GM18861 (cell line): ENCODE data around the gene PGBD5.
"Not testable (repeated sequence)": the region's sequence is repeated elsewhere in the genome, so short reads cannot be mapped to it uniquely, and the experiment has no call there.

Source experiments
- ATAC-seq: cut with Tn5 transposase; IDR thresholded peaks from one replicate; pipeline ENCODE4 v1.9.1; 2021; ENCODE audit not compliant: unreplicated experiment

The PGBD5 gene, protein sequence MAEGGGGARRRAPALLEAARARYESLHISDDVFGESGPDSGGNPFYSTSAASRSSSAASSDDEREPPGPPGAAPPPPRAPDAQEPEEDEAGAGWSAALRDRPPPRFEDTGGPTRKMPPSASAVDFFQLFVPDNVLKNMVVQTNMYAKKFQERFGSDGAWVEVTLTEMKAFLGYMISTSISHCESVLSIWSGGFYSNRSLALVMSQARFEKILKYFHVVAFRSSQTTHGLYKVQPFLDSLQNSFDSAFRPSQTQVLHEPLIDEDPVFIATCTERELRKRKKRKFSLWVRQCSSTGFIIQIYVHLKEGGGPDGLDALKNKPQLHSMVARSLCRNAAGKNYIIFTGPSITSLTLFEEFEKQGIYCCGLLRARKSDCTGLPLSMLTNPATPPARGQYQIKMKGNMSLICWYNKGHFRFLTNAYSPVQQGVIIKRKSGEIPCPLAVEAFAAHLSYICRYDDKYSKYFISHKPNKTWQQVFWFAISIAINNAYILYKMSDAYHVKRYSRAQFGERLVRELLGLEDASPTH

DNA sequence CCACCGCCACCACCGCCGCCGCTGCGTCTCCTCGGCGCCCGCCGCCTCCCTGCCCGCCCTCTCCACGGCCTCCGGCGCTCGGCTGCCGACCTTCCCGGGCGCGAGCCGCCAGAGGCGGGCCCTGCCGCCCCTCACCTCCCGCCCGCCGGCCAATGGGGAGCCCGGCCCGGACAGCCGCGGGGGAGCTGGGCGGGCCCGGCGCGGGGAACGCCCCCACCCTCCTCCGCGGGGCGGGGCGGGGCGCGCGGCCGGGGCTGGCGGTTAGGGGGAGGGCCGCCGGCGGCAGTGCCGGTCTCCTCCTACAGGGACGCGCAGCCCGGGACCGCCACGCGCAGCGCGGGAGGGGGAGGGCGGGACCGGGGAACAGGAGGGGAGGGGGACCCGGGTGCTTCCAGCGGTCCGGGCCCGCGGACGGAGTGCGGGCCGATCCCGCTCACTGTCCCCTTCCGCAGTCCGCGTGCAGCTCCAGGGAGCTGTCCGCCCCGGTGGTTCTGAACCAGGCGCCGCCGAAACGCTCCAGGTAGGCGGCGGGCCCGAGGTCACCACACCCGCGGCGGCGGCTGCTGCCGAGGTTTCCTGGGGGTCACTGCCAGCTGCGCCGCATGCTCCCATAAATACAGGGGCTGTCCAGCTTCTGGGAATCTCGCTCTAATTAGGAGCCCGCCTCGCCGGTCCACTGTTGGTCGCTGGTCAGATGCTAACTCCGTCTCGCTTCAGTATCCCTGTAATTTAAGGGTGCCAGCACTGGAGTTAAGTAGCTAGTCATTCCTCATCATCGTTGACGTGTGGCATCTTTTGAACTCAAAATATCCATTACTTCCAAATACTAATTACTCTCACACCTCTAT, at the start of gene PGBD5:
PGBD5 (minus strand) TSS at position 87 of the 848 bp plus-strand sequence. CDS start 404 bp downstream, outside the sequence.
- peak; percentile 78 for ATAC-seq

DNA sequence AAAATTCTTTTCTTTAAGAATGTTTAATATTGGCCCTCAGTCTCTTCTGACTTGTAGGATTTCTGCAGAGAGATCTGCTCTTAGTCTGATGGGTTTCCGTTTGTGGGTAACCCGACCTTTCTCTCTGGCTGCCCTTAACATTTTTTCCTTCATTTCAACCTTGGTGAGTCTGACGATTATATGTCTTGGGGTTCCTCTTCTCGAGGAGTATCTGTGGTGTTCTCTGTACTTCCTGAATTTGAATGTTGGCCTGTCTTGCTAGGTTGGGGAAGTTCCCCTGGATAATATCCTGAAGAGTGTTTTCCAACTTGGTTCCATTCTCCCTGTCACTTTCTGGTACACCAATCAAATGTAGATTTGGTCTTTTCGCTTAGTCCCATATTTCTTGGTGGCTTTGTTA, 48.8 kb upstream of the PGBD5 start:
- not testable (repeated sequence) for ATAC-seq

DNA sequence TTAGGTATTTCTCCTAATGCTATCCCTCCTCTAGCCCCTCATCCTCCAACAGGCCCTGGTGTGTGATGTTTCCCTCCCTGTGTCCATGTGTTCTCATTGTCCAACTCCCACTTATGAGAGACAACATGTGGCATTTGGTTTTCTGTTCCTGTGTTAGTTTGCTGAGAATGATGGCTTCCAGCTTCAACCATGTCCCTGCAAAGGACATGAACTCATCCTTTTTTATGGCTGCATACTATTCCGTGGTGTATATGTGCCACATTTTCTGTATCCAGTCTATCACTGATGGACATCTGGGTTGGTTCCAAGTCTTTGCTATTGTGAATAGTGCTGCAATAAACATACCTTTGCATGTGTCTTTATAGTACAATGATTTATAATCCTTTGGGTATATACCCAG, 44.6 kb upstream of the PGBD5 start:
- ATAC-seq: not testable (repeated sequence)

DNA sequence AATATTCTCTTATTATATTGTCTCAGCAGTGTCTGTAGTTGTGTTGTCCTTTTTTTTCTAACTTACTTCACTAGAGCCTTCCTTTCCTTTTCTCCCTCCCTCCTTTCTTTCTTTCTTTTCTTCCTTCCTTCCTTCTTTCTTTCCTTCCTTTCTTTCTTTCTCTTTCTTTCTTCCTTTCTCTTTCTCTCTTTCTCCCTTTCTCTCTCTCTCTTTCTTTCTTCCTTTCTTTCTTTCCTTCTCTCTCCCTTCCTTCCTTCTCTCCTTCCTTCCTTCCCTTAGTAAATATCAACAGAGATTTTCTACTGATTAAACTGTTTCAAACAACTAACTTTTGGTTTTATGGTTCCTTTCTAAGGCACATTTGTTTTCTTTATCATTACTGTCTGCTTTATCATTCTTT, 43.1 kb upstream of the PGBD5 start:
- ATAC-seq: no peak

DNA sequence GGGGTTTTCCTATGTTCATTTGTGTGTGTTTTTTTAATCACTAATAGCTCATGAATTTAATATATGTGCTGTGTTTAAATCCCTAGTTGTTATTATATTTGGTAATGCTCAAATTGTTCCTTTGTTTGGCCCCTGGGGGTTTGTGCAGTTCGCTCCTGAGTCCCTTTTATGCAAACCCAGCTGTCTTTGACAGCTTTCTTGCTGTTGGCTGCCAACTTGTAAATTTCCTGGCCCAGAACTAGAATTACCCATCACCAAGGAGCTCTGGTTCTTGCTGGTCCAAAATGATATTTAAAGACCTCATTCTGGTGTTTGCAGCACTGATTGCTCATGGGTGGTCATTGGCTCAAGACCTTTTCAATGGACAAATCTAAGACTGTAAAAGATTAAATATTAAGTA, 39.6 kb upstream of the PGBD5 start:
- no peak for ATAC-seq

DNA sequence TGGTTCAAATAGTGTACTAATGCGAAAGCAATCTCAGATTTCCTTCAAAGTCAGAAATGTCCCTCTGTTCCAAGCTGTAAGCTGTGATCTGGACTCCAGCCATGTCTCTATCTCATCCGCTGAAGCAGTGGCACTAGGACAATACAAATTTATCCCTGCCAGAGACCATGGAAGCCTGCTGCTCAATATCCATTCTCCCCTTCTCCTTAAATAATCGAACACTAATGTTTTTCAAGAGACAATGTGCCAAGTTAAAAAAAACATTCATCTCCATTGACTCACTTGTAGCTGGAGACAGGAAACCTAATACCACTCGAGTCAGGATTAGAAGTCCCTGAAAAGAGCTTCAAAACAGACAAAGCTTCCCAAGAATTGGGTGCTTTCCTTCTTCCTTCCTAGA, 38.5 kb upstream of the PGBD5 start:
- no peak for ATAC-seq

DNA sequence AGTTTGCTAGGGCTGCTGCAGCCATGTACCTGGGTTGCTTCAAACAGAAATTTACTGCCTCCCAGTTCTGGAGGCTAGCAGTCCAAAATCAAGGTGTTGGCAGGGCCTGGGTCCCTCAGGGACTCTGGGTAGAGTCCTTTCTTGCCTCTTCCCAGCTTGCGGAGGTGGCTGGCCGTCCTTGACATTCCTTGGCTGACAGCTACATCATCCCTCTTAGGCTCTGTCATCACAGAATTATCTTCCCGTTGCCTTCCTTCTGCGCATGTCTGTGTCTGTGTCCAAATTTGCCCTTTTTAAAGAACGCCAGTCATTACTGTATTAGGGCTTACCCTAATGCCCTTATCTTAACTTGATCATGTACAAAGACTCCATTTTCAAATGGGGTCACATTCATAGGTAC, 37.6 kb upstream of the PGBD5 start:
- ATAC-seq: no peak

DNA sequence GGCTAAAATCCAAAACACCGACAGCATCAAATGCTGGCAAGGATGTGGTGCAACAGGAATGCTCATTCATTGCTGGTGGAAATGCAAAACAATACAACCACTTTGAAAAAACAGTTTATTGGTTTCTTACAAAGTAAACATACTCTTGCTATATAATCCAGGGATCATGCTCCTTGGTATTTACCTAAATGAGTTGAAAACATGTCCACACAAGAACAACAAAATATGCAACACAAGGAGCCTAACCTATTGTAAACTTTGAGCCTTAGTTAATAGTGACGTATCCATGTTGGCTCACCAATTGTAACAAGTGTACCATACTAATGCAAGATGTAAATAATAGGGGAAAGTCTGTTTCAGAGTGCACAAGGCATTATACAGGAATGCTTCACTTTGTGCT, 37.2 kb upstream of the PGBD5 start:
- no peak for ATAC-seq

DNA sequence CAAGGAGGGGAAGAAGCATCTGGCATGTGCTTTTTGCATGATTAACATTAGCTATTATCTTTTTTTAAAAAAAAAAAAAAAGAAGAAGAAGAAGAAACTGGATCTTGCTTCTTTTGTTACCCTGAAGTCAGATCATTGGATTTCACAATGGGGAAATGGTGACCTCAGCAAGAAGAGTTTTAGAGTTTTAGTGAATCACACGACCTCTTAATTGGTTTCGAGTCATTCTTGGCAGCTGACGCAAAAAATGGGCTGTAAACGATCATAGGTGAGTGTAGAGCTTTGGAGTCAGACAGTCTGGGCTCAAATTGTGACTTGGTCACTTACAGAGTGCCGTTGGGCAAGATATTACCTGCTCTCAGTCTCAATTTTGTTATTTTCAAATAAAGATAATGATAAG, 33.3 kb upstream of the PGBD5 start:
- no peak for ATAC-seq

DNA sequence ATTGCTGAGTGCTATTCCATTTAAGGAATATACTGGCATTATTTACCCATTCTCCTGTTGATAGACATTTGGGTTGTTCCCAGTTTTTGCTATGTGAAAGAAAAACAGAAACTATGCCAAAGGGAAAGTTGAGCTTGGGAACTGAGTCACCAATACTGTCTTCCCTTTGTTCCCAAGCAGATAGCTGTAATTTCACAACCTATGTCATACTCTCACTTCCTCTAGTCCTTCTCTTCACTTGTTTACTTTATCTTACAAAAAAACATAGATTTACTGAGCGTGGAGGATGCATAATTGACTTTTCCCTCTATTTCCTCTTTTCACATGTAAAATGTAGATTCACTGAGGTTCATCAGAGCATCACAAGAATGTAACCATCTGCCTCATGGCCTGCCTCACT, 32.4 kb upstream of the PGBD5 start:
- ATAC-seq: no peak

DNA sequence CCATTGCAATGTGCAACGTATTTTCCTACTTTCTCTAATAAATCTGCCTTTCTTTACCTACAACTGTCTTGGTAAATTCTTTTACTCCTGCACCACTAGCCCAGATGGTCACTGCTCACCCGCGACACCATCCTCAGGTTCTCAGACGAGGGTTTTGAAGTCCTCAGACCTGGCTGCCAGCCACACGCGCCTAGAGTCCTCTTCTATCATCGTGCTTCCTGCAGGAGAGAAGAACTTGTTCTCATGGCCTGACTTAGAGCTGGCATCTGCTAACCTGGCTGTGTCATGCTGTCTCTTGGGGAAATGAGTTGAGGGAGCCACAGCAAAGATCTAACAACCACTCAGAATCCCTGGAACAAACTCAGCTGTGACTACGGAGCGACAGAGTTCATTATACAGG, 30.3 kb upstream of the PGBD5 start:
- no peak for ATAC-seq

DNA sequence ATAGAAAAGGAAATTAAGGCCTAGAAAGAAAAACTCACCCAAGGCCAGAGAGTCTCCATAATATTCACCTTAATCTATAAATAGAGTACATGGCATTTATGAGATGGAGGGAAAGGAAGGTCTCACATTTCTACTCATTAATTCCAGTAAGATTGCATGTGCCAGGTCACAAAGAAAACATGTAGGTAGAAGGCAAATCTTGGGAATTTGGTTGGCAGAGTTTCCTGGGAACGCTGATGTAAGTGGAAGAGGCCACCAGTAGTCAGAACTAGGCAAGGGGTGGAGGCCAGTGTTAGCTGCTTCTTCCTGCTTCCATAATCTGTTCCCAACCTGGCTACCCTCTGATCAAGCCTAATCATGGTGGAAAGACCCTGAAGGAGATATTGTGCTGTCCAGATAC, 29.2 kb upstream of the PGBD5 start:
- no peak for ATAC-seq

DNA sequence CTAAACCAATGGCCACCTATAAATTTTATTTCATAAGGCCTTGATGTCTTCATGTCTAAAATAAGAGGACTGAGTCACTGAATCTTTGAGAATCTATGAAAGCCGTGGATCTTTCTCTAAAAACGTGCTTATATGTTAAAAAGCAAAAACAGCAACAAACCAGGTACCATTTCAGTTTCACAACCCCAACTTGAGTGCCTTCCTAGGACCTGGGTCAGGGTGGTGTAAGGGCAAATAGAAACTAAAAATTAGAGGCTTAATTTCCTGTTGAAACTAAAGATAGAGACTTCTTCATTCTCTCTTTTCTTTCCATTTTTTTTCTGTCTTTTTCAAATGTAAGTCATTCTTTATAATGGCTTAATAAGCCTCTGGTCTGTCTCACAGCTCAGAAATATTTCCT, 27.2 kb upstream of the PGBD5 start:
- ATAC-seq: no peak

DNA sequence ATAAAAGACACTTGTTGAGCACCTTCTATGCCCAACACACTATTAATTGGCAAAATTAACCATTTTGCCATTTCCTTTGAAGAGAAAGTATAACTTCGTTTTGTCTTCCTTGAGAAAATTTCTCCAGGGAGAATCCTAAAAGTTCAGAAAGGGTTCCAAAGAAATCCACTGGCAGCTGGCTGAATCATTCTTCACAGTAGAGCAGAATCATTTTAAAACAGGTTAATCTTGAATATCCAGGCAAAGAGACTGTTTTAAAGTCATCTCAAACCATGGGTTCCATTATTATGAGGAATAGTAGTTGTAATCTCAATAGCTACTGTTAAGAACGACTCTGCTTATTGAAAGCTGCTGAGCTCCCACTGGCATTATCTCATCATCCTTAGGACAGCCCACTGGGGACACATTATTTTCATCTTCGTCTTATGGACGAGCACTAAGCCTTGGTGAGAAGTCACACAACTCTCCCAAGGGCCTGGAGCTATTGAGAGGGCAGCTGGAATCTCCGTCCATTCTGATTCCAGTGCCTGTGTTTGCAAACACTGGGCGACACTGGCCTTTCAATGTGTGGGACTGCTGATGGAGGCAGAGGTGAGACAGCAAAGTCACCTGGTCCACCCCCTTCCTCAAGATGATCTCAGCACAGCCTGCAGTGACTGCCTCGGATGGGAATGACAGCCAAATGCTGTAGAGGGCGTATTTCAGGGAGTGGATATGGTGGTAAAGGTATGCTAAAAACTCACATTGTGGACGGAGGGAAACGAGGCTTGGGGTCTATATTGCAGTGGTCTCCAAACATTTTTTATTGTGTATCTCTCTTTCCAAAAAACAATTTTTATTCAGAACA, 15.3 kb upstream of the PGBD5 start:
- ATAC-seq: no peak

DNA sequence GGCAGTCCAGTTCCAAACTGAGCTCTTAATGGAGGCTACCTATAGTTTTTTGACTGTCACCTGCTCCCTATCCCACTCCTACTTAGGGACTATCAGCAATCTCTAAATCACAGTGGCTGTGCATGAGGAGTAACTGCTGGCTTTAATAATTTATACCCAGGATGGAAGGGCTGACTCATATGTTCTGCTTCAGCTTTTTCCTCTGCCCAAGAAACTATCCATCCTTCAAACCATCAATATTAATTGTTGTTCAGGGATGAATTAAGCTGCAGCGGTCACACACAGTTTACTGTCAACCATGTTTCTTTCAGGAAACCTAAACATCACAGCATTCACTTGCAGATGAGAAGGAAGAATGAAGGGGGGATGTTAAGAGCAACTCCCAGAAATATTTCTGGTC, 9.0 kb upstream of the PGBD5 start:
- no peak for ATAC-seq

DNA sequence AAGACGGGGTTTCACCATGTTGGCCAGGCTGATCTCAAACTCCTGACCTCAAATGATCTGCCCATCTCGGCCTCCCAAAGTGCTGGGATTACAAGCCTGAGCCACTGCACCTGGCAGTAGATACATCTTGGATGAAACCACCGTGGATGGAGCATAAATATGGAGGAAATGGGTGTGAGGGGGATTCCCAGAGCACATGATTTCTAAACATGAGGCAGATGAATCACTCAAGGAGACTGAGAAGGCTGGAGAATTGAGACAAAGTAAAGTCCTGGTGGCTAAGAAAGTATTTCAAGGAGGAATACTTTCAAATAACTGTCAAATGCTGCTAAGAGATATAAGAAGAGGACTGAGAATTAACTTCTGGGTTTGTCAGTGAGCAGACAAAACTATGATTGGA, 5.4 kb upstream of the PGBD5 start:
- no peak for ATAC-seq

DNA sequence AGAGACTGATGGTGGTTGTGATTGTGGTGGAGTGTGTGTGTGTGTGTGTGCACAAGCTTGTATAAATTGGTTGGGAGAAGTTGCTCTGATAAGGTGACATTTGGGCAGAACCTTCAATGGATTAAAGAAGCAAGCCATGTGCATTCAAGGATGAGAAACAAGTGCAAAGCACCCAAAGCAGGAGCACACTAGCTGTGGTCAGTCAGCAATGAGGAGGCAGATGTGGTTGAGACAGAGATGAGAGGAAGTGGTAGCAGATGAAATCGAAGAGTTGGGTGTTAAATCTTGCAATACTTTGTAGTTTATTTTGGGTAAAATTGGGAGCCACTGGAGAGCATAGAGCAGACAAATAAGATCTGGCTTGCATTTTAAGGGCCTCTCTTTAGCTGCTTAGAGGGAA, 4.4 kb upstream of the PGBD5 start:
- no peak for ATAC-seq

DNA sequence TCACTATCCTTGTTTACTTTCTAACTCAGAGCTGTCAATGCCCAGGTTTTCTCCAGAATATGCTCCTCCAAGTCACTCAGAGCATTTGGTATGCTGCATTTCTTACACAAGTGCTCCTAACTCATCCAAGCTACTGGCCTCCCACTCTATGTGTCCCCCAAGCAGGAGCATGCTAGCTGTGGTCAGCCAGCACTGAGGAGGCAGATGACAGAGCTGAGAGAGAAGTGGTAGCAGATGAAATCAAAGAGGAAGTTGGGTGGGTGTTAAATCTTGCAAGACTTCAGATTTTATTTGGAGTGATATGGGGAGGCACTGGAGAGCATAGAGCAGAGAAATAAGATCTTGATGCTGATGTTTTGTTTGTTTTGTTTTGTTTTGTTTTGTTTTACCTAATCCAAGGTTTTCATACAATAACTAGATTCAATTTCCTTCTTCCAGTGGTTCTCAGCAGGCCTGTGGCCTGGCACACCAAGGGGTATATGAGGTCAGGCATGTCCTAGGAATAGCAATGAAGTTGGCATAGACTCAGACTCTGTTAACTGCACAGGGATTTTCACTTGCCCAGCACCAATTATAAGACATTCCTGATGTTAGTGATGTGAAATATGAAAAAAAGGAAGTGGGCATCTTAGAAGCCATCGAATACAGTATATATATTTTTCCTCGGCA, 3.1 kb upstream of the PGBD5 start:
- no peak for ATAC-seq

DNA sequence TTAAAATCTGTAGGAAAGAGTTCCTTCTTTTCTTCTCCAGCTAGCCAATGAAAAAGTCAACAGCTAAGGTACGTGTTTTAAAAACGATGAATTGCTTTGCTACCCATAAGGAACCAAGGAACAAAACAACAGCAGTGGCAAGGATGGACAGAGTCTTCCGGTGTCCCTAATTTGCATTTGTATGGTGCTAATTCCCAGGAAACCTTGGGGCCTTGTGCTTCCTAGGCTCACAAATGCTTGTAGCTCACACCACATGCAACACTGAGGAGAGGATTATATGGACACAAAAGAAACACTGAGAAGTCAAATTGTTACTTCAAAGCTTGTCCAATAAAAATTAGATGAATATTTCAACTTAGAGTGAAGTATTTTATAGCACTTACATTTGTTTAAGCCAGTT, 1.8 kb upstream of the PGBD5 start:
- no peak for ATAC-seq

DNA sequence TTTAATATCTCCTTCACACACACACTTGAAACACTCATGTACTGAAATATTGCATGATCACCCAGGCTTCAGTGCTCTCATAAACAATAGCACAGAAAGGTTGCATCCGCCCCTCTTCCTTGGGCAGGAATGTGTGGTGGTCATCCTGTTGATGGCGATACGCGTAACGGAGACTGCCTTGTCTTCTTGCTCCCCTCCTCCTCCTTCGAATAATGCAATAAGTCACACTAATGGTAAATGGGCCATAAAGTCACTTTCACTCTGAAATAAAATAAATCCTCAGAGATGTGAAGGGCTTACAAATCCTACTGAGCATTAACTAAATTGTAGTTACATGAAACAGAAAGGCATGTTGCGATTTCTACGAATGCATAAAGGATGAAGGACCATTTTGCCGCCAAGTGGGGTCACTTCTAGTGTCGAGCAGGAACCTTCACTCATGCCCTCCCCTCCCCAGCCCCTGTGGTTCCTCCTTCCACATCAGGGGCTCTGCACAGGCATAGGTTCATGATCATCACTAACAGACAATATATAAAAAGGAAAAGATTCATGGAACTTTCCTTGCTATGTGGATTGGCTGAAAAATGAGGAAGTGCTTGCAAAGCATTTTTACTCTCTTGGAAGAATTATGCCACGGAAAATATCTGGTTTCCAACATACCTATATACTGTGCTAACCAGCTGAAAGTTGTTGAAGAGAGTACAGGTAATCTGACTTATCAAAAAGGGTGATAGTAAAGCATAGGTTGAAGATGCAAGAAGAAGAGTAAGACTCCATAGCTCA, 1.2 kb upstream of the PGBD5 start:
- ATAC-seq: no peak
